ENCODE data around the gene UBE2C.

DNA sequence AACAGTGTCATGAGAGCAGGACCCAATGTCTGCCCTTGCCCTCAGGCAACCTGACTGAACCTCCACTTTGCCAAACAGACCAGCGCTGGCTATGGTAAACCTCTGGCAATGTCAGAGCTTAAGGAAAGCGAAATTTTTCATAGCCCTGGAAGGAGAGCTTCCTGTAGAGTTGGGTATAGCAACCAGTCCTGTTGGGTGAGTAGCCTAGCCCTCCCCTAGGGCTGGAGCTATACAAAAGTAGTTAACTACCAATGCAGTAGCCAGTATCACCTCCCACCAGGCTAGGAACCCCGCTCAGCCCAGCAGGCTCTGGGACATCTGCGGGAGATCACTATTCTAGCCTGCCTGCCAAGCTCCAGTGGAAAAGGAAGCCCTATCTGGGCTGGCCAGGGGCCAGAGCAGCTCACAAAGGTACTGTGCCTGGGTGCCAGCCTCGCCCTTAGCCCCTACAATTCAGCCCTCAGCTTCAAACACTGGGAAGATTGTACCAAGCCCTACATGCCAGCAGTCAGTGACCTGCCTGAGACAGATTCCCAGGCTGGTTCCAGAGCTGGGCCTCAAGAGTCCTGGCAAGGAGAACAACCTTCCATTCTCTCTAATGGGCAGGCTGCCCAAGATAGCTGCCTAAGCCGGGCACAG lies 28.7 kb upstream of the UBE2C start:
- TF ChIP-seq, protein P1, sequence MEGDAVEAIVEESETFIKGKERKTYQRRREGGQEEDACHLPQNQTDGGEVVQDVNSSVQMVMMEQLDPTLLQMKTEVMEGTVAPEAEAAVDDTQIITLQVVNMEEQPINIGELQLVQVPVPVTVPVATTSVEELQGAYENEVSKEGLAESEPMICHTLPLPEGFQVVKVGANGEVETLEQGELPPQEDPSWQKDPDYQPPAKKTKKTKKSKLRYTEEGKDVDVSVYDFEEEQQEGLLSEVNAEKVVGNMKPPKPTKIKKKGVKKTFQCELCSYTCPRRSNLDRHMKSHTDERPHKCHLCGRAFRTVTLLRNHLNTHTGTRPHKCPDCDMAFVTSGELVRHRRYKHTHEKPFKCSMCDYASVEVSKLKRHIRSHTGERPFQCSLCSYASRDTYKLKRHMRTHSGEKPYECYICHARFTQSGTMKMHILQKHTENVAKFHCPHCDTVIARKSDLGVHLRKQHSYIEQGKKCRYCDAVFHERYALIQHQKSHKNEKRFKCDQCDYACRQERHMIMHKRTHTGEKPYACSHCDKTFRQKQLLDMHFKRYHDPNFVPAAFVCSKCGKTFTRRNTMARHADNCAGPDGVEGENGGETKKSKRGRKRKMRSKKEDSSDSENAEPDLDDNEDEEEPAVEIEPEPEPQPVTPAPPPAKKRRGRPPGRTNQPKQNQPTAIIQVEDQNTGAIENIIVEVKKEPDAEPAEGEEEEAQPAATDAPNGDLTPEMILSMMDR (IDR thresholded peaks at IDR 0.05) = no peak
- no peak for TF ChIP-seq POLR2A (IDR thresholded peaks at IDR 0.05)
- no peak for TF ChIP-seq POLR2AphosphoS5 (IDR thresholded peaks at IDR 0.05; ENCODE audit: insufficient read depth in 1 of 2, low read depth in 1 of 2)

All from vagina (tissue), 2 donors.